ENCODE data around the gene KCNAB2.
A peak's percentile ranks its signal among the peaks of the same experiment; 100 is the strongest.

Gene KCNAB2

DNA sequence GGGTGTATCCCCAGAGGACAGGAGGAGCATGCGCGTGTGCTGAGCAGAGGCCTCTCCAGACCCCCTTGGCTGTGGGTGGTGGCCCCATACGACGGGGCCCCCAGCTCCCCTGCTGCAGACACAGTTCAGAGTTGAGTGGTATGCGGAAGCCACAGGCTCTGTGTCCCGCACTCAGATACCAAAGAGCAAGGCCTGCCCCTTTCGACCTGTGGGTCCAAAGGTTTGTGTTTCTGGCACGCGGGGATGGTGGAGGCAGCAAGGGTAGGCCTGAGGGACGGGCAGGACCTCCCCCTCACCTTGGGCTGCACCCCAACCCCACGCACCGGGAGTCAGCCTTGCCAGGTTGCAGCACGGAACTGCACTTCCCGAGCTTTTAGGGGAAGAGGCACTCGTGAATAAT, at the start of gene KCNAB2:
Gene KCNAB2 (plus strand): TSS at position 328 of the 400 bp plus-strand sequence. CDS start 5,649 bp downstream, outside the sequence.
- H3K27me3 Mint-ChIP-seq = no peaks in the 10 kb centered on the region
- H3K4me3 Mint-ChIP-seq = no peak within 1 kb of the TSS
- H3K27ac Mint-ChIP-seq = no peak within 1 kb of the TSS
- DNase-seq = no peak
- H3K9me3 Mint-ChIP-seq = no peaks in the 10 kb centered on the region
- H3K4me1 Mint-ChIP-seq = peaks cover 3% of the 10 kb centered on the region
- peaks cover 39% of the 10 kb centered on the region for H3K36me3 Mint-ChIP-seq (ENCODE audit: low read depth)
- ATAC-seq = peak; percentile 8

DNA sequence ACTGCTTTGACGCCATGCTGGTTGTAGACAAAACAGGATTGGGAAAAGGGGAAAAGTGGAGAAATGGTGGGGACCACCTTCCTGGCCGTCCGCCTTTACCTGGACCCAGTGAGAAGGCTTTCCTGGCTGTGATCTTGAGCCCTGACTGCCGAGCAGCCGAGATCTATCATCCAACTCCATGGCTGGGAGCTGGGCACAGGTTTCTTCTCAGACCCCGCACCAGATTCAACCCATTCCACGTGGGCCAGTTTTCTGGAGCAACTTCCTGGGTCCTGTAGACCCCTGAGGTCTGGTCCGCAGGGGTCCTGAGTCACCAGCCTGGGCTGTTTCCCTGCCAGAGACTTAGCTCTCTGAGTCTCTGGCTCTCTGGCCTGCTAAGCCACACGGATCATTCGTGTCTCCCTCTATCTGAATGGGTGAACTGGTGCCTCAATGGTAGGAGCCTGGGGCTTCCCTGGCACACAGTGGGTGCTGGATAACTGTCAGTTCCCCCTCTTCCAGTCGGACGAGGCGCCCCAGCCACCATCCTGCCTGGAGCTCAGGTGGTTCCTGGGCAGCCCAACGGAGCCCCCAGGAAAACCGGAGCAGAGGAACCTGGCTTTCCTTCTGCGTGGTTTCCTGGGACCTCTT, 48.9 kb upstream of the KCNAB2 start:
- Mint-ChIP-seq H3K36me3 (ENCODE audit: low read depth) (peaks cover 2% of the 10 kb centered on the region), H3K4me3 (no peak overlapping the region), H3K27me3 (peaks cover 2% of the 10 kb centered on the region), H3K27ac (no peak overlapping the region), H3K4me1 (peaks cover 25% of the 10 kb centered on the region), H3K9me3 (no peaks in the 10 kb centered on the region)
- ATAC-seq (no peak), DNase-seq (no peak)

DNA sequence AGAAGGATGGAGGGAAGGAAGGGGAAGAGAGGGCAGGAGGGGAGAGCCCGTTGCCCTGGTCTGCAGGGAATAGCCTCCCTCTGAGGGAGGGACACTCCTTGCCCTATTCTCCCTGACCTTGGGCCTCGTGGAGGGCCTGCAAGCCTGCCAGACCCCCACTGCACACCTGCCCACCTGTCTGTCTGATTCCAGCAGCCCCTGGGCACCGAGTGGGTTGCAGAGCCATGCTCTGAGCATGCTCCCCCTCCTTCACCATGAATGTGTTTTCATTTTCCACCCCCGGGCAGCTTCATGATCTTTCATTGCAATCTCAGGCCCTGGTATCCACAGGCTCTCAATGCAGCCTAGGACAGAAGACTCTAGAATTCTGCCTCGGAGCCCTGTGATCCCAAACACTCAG, 48.4 kb upstream of the KCNAB2 start:
- Mint-ChIP-seq H3K27ac (no peak overlapping the region), H3K36me3 (ENCODE audit: low read depth) (peaks cover 2% of the 10 kb centered on the region), H3K4me1 (peaks cover 28% of the 10 kb centered on the region), H3K27me3 (peaks cover 1% of the 10 kb centered on the region), H3K4me3 (no peak overlapping the region), H3K9me3 (no peaks in the 10 kb centered on the region)
- ATAC-seq (no peak), DNase-seq (no peak)

DNA sequence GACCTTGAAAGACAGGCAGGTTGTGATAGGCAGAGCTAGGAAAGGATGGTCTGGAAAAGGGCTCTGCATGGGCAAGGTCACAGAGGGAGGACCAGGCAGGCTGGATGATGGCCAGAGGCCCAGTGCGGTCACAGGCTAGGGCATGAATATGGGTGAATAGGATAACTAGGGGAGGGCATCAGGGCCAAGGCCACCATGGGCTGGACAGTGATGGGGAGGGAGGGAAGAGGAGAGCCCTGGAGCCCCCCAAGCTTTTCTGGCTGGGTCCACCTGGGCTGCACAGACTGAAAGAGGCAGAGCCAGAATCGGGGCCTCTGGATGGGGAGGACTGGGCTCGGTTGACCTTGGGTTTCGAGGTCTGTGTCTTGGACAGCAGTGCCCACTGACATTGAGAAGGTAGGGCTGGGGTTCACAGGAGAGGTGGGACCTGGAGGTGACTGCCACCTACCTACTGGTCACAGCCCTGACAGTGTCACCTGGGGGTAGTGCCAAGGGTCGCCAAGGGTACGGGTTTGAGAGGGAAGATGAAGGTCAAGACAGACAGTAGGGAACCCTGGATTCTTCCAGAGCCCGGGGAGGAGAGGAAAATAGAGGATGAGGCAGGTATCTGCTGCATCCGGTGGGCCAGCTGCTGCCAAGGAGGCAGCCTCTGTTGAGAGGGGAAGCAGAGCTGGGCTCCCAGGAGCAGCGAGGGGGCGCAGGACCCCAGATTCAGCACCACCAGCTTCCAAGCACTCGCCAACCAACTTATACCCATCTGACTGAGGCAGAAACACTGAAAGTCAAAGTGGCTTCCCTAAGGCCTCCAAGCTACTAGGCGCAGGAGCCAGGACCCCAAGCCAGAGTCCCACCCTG, 47.4 kb upstream of the KCNAB2 start:
- peaks cover 27% of the 10 kb centered on the region for H3K4me1 Mint-ChIP-seq

DNA sequence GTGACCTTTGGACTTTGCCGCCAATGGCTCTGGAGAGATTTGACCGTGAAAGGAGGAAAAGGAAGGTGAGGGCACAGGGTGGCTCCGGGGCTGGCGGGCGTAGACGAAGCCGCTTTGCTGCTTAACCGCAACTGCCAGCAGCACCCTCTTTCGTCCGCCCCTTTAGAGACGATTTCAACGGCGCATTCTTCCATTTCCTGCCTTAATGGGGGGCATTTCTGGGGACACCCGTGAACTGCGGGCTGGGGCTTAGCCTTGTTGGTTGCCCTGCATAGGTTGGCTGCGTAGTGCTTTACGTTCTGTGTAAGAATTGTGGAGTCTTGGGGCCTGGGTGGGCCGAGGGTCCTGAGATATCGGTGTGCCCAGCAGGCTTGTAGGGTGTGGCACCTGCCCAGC, 46.8 kb upstream of the KCNAB2 start:
- DNase-seq (no peak), ATAC-seq (no peak)
- H3K4me3 Mint-ChIP-seq = no peak overlapping the region
- H3K9me3 Mint-ChIP-seq = no peaks in the 10 kb centered on the region
- no peaks in the 10 kb centered on the region for H3K36me3 Mint-ChIP-seq (ENCODE audit: low read depth)
- no peak overlapping the region for H3K27ac Mint-ChIP-seq
- peaks cover 29% of the 10 kb centered on the region for H3K4me1 Mint-ChIP-seq
- no peaks in the 10 kb centered on the region for H3K27me3 Mint-ChIP-seq

More for the DNA sequence above, 47.4 kb upstream of the KCNAB2 start:
- ATAC-seq (no peak), DNase-seq (no peak)
- no peak overlapping the region for H3K4me3 Mint-ChIP-seq
- H3K36me3 Mint-ChIP-seq (ENCODE audit: low read depth) = no peaks in the 10 kb centered on the region
- no peaks in the 10 kb centered on the region for H3K9me3 Mint-ChIP-seq
- no peaks in the 10 kb centered on the region for H3K27me3 Mint-ChIP-seq
- H3K27ac Mint-ChIP-seq = no peak overlapping the region

DNA sequence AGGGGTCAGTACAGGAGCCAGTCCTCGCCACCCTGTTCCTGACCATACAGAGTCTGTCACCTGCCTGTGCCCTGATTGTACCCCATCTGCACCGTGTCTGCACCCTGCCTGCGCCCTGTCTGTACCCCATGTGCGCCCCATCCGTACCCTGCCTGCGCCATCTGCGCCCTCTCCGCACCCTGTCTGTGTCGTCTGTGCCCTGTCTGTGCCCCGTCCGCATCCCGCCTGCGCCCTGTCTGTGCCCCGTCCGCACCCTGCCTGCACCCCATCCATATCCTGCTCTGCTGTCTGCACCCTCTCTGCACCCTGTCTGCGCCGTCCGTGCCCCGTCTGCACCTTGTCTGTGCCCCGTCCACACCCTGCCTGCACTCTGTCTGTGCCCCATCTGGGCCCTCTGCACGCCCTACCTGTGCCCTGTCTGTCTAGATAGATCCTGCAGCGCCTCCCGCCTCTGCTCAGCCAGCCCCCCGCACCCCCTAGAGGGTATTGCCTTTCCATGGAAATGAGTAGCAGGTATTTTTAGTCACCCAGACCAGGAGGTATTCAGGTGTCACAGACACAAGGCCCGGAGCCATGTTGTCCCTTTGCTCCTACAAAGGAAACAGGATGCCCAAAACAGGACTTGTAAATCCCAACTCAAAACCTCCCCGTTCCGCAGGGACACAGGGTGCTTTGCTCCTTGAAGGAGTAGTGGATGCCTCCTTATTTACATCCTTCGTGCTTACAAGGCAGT, 45.8 kb upstream of the KCNAB2 start:
- DNase-seq (no peak), ATAC-seq (no peak)
- Mint-ChIP-seq H3K9me3 (no peaks in the 10 kb centered on the region), H3K36me3 (ENCODE audit: low read depth) (no peaks in the 10 kb centered on the region), H3K4me1 (peaks cover 23% of the 10 kb centered on the region), H3K4me3 (no peak overlapping the region), H3K27ac (no peak overlapping the region), H3K27me3 (no peaks in the 10 kb centered on the region)

DNA sequence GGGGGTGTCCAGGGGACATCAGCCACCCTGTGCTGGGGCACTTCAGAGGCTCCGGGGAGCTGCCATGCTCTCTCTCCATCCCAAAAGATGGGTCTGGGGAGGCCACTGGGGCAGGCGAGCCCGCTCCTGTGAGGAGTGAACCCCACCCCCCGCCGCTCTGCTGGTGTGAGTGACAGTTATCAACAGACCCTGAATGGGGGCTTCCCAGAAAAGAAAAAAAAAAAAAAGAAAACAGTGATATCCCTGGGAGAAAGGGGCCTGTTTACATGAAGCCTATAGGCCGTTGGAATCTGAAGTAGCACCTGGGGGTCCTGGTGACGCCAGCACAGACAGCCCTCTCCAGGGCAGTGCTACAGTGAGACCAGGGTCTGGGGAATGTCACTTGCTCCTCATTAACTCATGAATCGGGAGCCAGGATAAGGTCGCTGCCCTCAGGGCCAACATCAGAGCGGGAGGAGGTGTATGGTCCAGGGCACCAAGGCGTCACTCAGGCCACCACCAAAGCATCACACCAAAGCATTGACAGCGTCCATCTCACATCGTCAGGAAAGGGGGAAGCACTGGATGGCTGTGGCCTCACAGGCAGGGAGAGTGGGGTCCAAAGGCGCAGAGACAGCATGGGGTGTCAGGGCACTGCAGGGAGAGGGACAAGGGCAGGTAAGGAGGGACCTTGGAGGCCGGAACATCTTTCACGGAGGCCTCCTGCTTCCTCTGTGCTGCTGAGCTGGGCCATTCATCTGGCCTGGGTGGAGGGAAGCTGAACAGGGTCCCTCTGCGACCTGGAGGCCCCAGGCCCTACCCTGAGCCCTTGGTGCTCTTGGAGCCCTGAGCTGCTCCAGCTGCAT, 45.0 kb upstream of the KCNAB2 start:
- DNase-seq (no peak), ATAC-seq (no peak)
- no peaks in the 10 kb centered on the region for H3K36me3 Mint-ChIP-seq (ENCODE audit: low read depth)
- no peak overlapping the region for H3K27ac Mint-ChIP-seq
- H3K27me3 Mint-ChIP-seq = no peaks in the 10 kb centered on the region
- no peak overlapping the region for H3K4me3 Mint-ChIP-seq
- H3K9me3 Mint-ChIP-seq = no peaks in the 10 kb centered on the region
- peaks cover 18% of the 10 kb centered on the region for H3K4me1 Mint-ChIP-seq

DNA sequence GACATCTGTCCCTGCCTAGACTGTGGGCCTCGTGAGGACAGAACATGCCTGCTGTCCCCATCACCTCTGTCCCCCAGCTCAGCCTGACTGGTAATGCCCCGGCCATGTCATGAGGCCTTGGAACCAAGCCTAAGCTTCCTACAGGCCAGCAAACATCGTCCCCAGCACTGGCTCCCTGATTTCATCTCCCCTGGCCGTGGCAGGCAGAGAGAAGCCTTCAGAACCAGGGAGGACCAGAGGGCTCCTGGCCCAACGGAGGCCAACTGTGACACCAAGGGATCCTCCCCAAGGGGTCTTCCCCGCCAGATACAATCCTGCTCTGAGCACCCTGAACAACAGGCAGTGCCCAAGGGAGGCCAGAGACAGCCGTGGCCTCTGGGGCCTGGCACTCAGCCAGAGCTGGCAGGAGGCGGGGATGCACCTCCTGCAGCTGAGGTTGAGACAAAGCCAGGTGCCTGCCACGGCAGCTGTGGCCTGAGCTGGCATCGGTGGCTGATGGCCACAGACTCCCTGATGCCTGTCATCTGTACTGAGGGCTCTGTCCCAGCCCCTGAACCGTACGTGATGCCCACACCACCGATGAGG, 43.6 kb upstream of the KCNAB2 start:
- Mint-ChIP-seq H3K4me3 (no peak overlapping the region), H3K27ac (no peak overlapping the region), H3K9me3 (no peaks in the 10 kb centered on the region), H3K36me3 (ENCODE audit: low read depth) (no peaks in the 10 kb centered on the region), H3K27me3 (no peaks in the 10 kb centered on the region), H3K4me1 (peaks cover 23% of the 10 kb centered on the region)
- ATAC-seq (no peak), DNase-seq (no peak)

DNA sequence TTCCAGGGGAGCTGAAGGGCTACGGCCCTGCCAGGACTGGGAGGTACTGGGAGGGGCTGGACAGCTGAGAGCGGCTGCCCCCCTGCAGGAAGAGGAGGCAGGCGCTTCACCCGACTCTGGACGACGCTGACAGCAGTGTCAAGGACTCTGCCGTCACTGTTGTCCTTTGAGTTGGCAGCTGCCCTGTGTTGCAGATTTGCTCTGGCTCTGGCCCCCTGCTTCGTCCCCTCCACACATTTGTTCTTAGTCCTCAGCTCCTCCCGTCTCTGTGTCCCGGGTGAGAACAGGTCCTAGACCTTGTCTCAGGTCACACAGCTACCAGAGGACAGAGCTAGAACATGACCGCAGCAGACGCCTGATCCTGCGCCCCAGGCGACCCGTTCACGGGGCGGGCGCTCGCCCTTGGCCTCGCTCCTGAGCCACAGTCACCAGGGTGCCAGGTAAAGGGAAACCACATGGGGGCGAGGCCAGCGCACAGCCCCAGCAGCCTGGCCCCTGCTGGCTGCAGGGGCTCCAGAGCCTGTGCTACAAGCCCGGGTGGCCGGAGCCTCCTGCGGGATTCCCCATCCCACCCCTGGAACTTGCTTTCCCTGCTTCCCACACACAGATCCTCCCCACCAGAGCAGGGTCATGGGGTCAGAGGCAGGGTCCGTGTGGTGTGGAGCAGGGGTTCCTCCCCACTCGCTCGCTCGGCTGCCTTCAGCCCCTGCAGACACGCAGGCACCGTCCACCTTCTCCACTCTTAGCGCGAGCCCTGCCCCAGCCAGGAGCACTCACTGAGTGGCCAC, 42.8 kb upstream of the KCNAB2 start:
- Mint-ChIP-seq H3K27me3 (no peaks in the 10 kb centered on the region), H3K9me3 (no peaks in the 10 kb centered on the region), H3K4me3 (no peak overlapping the region), H3K27ac (no peak overlapping the region), H3K4me1 (peaks cover 28% of the 10 kb centered on the region), H3K36me3 (ENCODE audit: low read depth) (no peaks in the 10 kb centered on the region)
- ATAC-seq (no peak), DNase-seq (no peak)

DNA sequence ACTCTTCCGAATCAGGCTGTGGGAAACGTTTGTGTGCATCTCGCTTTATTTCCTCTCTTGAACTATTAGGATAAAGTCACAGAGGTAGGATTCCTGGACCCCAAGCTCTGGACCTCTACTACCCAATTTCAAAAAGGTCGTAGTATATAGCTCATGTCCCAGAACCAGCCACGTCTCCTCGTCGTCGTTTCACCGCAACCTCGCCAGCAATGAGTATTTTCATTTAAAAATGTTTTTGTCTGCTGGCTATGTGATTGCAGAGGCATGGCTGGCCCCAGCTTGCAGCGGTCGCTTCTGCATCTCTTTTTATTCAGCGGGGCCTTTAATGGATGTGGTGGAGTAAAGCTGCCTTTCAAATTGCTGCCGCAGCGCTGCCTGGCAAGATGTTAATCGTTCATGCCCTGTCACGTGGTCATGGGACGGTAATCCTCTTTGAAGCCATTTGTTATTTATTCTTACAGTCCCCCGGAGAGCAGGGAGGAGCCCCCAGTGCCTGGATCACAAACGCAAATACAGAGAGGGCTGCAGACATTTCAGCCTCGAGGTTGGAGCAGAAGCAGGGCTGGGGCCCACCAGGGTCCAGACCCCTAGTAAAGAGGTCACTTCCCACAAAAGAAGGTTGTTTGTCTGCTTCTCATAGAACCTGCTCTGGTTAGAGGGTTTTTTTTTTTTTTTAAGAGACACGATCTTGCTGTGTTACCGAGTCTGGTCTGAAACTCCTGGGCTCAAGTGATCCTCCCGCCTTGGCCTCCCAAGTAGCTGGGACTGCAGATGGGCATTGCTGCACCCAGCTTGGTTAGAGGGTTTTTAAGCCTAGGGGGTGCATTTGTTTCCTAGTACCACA, 41.9 kb upstream of the KCNAB2 start:
- DNase-seq (no peak), ATAC-seq (no peak)
- H3K27ac Mint-ChIP-seq = no peak overlapping the region
- H3K36me3 Mint-ChIP-seq (ENCODE audit: low read depth) = no peaks in the 10 kb centered on the region
- H3K9me3 Mint-ChIP-seq = no peaks in the 10 kb centered on the region
- no peaks in the 10 kb centered on the region for H3K27me3 Mint-ChIP-seq
- peaks cover 28% of the 10 kb centered on the region for H3K4me1 Mint-ChIP-seq
- H3K4me3 Mint-ChIP-seq = no peak overlapping the region

DNA sequence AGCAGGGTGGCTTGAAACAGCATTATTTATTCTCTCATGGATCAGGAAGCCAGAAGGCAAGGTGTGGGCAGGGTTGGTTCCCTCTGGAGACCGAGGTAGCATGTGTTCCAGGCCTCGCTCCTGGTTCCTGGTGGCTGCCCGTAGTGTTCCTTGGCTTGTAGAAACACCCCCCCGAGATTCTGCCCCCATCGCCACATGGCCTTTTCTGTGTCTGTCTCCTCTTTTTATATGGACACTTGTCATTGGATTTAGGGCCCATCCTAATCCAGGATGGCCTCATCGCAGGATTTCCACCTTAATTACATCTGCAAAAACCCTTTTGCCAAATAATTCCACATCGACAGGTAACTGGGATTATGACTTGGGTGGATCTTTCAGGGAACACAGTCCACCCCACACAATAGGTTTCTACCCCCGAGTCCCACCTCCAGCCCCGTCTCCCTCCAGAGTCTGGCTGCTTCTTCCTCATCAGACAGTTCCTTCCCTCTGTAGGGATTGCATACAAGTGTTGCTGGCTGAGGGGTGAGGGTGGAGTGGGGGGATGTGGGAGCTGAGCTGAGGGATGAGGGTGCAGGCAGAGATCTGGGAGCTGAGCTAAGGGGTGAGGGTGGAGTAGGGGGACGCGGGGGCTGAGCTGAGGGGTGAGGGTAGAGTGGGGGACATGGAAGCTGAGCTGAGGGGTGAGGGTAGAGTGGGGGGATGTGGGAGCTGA, 41.1 kb upstream of the KCNAB2 start:
- ATAC-seq (no peak), DNase-seq (no peak)
- Mint-ChIP-seq H3K27ac (no peak overlapping the region), H3K36me3 (ENCODE audit: low read depth) (no peaks in the 10 kb centered on the region), H3K4me3 (no peak overlapping the region), H3K4me1 (peaks cover 30% of the 10 kb centered on the region), H3K27me3 (no peaks in the 10 kb centered on the region), H3K9me3 (no peaks in the 10 kb centered on the region)

DNA sequence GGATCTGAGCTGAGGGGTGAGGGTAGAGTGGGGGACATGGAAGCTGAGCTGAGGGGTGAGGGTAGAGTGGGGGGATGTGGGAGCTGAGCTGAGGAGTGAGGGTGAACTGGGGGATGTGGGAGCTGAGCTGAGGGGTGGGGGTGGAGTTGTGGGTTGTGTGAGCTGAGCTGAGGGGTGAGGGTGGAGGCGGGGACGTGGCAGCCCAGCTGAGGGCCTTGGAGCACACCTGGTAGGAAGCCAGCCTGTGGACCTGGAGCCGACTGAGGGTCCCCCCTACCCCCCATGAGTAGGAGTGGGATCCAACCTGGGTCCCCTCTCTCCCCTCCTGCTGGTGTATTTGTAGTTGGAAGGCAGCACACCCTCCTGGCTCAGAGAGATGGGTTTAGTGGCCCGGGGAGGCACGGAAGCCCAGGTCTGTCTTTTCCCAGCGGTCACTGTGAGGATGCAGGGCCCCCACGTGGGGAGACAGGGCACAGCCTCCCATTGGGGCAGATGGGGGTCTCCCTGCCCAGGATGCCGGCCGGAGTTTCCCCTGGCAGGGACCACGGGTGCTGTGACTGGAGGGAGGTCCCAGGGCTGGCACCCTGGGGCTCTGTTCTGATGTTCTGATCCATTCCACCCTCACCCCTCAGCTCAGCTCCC, 40.3 kb upstream of the KCNAB2 start:
- Mint-ChIP-seq H3K36me3 (ENCODE audit: low read depth) (no peaks in the 10 kb centered on the region), H3K4me1 (peaks cover 32% of the 10 kb centered on the region), H3K27me3 (no peaks in the 10 kb centered on the region), H3K27ac (no peak overlapping the region), H3K9me3 (no peaks in the 10 kb centered on the region), H3K4me3 (no peak overlapping the region)
- ATAC-seq (no peak), DNase-seq (no peak)
